Spleen (tissue), 11 donors: ENCODE measurements around the gene DOCK1. TPM values are rescaled to one million over a fixed set of nuclear protein-coding genes. Genes with fewer than 3 reads are reported as not detected.

Experiments used
- DNase-seq: peaks from one replicate; pipeline ENCODE4 v3.0.0-alpha.2; 2020
- H3K27ac ChIP-seq, 8 donors: fragments of 200-600 bp; sonication (generic) in 7 of 8; 1 replicate in 4 of 8; 2 replicates in 4 of 8; pipeline versions ENCODE4 v1.5.0 to v1.8.0; 2016 to 2021; ENCODE audit warnings: inconsistent platforms in 4 of 8, mild to moderate bottlenecking in 4 of 8, moderate library complexity in 1 of 8
- H3K27me3 ChIP-seq, 7 donors: fragments of 200-600 bp; sonication (generic) in 6 of 7; replicated peaks in 1 of 7; 1 replicate in 4 of 7; 2 replicates in 3 of 7; pipeline versions ENCODE4 v1.5.0 to v1.8.0; 2016 to 2021; ENCODE audit warnings: inconsistent platforms in 3 of 7, mild to moderate bottlenecking in 1 of 7
- H3K36me3 ChIP-seq, 6 donors: fragments of 200-600 bp; sonication (generic) in 5 of 6; 1 replicate in 4 of 6; 2 replicates in 2 of 6; pipeline versions ENCODE4 v1.5.0 to v1.8.0; 2016 to 2021; ENCODE audit warnings: inconsistent platforms in 2 of 6
- H3K4me1 ChIP-seq, 6 donors: fragments of 200-600 bp; sonication (generic) in 5 of 6; 1 replicate in 3 of 6; 2 replicates in 3 of 6; pipeline versions ENCODE4 v1.5.0 to v1.8.0; 2016 to 2021; ENCODE audit warnings: inconsistent platforms in 3 of 6
- H3K4me3 ChIP-seq, 8 donors: fragments of 200-600 bp; sonication (generic) in 7 of 8; 1 replicate in 4 of 8; 2 replicates in 4 of 8; pipeline versions ENCODE4 v1.5.0 to v1.8.0; 2016 to 2021; ENCODE audit warnings: inconsistent platforms in 4 of 8, mild to moderate bottlenecking in 4 of 8, moderate library complexity in 2 of 8
- H3K9me3 ChIP-seq, 8 donors: fragments of 200-600 bp; sonication (generic) in 7 of 8; 1 replicate in 4 of 8; 2 replicates in 4 of 8; pipeline versions ENCODE4 v1.5.0 to v1.8.0; 2016 to 2021; ENCODE audit warnings: inconsistent platforms in 4 of 8
- POLR2A ChIP-seq, 3 donors: fragments of 450-650 bp; IDR thresholded peaks; one replicate each; pipeline ENCODE4 v1.5.1; 2017; ENCODE audit warnings: antibody characterized with exemption in 3 of 3, mild to moderate bottlenecking in 1 of 3
- POLR2AphosphoS5 ChIP-seq, 3 donors: sonication (generic); formaldehyde crosslinking; IDR thresholded peaks; one replicate each; pipeline ENCODE4 v1.5.1; 2017; ENCODE audit warnings: antibody characterized with exemption in 3 of 3
- WGBS, 5 donors: extraction: QIAGEN DNeasy Blood & Tissue Kit in 3 of 5; methylation state at CpG; one replicate each; pipeline versions ENCODE4 v1.1.5 to v1.1.7; 2013 to 2018; 5-methylcytosine and 5-hydroxymethylcytosine counted together
- intact Hi-C: fragments of 100-400 bp; cut with DNase I; formaldehyde crosslinking; loops from one replicate; pipeline ENCODE4 v1.15.0; 2023; ENCODE audit warnings: low total_unique reads
- polyA plus RNA-seq, 3 donors: library from polyadenylated mRNA; stranded (reverse); fragments of 200-250 nt; gene quantifications; one replicate each; pipeline ENCODE4 v1.2.1, GENCODE V29; 2013
- total RNA-seq, 7 donors: library from RNA; depleted of rRNA in 3 of 7; stranded (reverse); fragments of >200 nt in 3 of 7; fragmentation: NEBNext Ultra II Directional in 4 of 7; extraction: Animal tissue kit (Norgen Biotek cat#: 25700) in 4 of 7; gene quantifications; one replicate each; pipeline versions ENCODE4 v1.1.0 to v1.2.1, GENCODE V29; 2016 to 2021
- TF ChIP-seq, protein P1 (sequence below), 11 experiments: fragments of 200-600 bp in 7 of 11; fragments of 450-650 bp in 4 of 11; sonication (generic) in 4 of 11; IDR thresholded peaks in 8 of 11; conservative IDR thresholded peaks in 3 of 11; 1 replicate in 7 of 11; 2 replicates in 4 of 11; pipeline versions ENCODE4 v1.4.0 to v1.8.0; 2016 to 2021; ENCODE audit warnings: antibody characterized with exemption in 11 of 11, inconsistent platforms in 4 of 11, mild to moderate bottlenecking in 1 of 11
- donor health status: healthy with polysubstance abuse.
- donor health status: DM: no; HTN: no; CAD: no; lungs with moderate emphysema.
- donor health status: DM: no; HTN: no; CAD: no.
- donor health status: Bipolar disorder and iron deficiency.
- donor health status: healthy.
- donor health status: DM: no; HTN: no; CAD: no.
- donor health status: DM: yes; HTN: yes; CAD: no.

DOCK1 gene
- total and polyA plus RNA-seq, 10 donors, result 2.2 to 40.5 (median 25.1) TPM

- DNase-seq, result no peak
- Histone ChIP-seq H3K9me3 (no peaks in the 10 kb centered on the region), H3K27ac (no peak overlapping the region), H3K36me3 (peaks cover 0 to 19% (median 0%) of the 10 kb centered on the region in 6 donors), H3K4me3 (no peak overlapping the region), H3K4me1 (peaks cover 0 to 7% (median 0%) of the 10 kb centered on the region in 6 donors), H3K27me3 (no peaks in the 10 kb centered on the region)
- TF ChIP-seq POLR2AphosphoS5 (IDR thresholded peaks at IDR 0.05), result no peak
- TF ChIP-seq, protein P1, sequence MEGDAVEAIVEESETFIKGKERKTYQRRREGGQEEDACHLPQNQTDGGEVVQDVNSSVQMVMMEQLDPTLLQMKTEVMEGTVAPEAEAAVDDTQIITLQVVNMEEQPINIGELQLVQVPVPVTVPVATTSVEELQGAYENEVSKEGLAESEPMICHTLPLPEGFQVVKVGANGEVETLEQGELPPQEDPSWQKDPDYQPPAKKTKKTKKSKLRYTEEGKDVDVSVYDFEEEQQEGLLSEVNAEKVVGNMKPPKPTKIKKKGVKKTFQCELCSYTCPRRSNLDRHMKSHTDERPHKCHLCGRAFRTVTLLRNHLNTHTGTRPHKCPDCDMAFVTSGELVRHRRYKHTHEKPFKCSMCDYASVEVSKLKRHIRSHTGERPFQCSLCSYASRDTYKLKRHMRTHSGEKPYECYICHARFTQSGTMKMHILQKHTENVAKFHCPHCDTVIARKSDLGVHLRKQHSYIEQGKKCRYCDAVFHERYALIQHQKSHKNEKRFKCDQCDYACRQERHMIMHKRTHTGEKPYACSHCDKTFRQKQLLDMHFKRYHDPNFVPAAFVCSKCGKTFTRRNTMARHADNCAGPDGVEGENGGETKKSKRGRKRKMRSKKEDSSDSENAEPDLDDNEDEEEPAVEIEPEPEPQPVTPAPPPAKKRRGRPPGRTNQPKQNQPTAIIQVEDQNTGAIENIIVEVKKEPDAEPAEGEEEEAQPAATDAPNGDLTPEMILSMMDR (IDR thresholded peaks at IDR 0.05 in 8 of 11, conservative IDR thresholded peaks at IDR 0.05 in 3 of 11), result no peak
- no peak for TF ChIP-seq POLR2A (IDR thresholded peaks at IDR 0.05)
- WGBS, 5 donors, result 93 to 97% (median 94%) methylated on average over 7 of the region's 7 CpGs
- intact Hi-C loops, result no loop called here
Measured at GRCh38 chr10:127132451-127132850, 227.2 kb downstream of the DOCK1 start.

DNA sequence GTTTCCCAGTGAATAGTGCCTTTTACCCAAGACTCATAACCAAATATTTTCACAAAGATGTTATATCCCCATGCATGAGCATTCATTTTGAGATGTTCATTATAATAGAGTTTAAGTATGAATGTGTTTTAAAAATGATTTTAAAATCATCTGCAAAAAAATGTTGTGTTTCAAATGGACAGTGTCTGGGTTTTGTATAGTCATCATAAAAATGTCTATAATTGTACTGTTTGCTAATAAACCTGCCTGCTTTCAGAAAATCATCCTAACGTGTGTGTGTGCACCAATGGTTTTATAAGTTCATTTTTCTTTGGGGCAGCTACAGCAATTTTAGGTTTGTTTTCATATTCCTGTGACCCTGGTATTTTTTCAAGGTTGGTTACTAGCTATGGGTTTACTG, 228.0 kb downstream of the DOCK1 start:
- WGBS, 5 donors, result 78 to 90% (median 82%) methylated on average over 1 of the region's 1 CpG
- no peak overlapping the region for H3K4me3 ChIP-seq
- DNase-seq, result no peak

DNA sequence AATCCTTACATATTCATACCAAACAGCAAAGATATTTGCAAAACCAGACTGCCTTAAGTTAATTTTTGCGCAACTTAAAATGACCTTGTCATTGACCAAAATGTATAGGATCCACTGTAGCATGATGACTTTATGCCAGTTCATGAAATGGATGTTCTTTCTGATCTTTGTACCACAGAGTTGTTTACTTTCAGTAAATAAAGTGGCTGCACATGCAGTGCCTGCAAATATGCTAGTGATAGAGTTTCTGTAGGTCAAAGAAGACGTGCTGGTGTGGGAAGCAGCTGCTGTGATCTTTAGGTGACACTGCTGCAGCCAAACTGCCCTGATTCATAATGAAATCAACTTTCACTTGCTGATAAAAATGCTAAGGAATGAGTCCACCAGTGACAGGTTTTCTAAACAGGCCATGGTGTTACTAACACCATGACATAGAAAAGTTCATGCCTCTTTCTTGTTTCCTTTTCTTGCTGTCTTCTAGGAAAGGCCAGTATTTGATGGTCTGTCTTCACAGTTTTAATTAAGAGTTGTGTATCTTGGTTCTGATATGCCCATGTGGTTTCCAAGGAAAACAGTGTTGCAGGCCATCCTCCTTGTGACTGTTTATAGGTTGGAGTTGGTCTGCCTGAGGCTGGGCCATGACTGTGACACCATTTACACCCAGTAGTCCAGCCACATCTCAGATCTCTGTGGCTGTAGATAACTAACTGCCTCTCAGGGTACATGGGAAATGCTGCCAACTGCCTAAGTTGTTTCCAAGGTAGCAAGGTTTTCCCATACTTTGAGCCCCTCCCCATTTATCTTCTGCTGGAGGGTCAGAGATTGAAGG, 228.7 kb downstream of the DOCK1 start:
- 82 to 91% (median 84%) methylated on average over 2 of the region's 2 CpGs for WGBS, 5 donors
- Histone ChIP-seq H3K9me3 (no peaks in the 10 kb centered on the region), H3K4me3 (no peak overlapping the region), H3K4me1 (peaks cover 0 to 7% (median 0%) of the 10 kb centered on the region in 6 donors), H3K36me3 (peaks cover 0 to 17% (median 0%) of the 10 kb centered on the region in 6 donors), H3K27me3 (no peaks in the 10 kb centered on the region), H3K27ac (no peak overlapping the region)
- intact Hi-C loops, result no loop called here
- TF ChIP-seq, protein P1 (IDR thresholded peaks at IDR 0.05 in 8 of 11, conservative IDR thresholded peaks at IDR 0.05 in 3 of 11), result no peak
- TF ChIP-seq POLR2AphosphoS5 (IDR thresholded peaks at IDR 0.05) (no peak), POLR2A (IDR thresholded peaks at IDR 0.05) (no peak)
- no peak for DNase-seq

More for the DNA sequence above, 228.0 kb downstream of the DOCK1 start:
- no peak overlapping the region for H3K27ac ChIP-seq
- no peaks in the 10 kb centered on the region for H3K27me3 ChIP-seq
- H3K9me3 ChIP-seq, result no peaks in the 10 kb centered on the region
- TF ChIP-seq, protein P1 (IDR thresholded peaks at IDR 0.05 in 8 of 11, conservative IDR thresholded peaks at IDR 0.05 in 3 of 11), result no peak
- no peak for TF ChIP-seq POLR2AphosphoS5 (IDR thresholded peaks at IDR 0.05)
- TF ChIP-seq POLR2A (IDR thresholded peaks at IDR 0.05), result no peak
- peaks cover 0 to 7% (median 0%) of the 10 kb centered on the region in 6 donors for H3K4me1 ChIP-seq
- peaks cover 0 to 19% (median 0%) of the 10 kb centered on the region in 6 donors for H3K36me3 ChIP-seq
- intact Hi-C loops, result no loop called here

- intact Hi-C loops, result no loop called here
- TF ChIP-seq POLR2AphosphoS5 (IDR thresholded peaks at IDR 0.05), result no peak
- Histone ChIP-seq H3K9me3 (no peaks in the 10 kb centered on the region), H3K36me3 (peaks cover 0 to 2% (median 0%) of the 10 kb centered on the region in 6 donors), H3K4me1 (peaks cover 0 to 7% (median 0%) of the 10 kb centered on the region in 6 donors), H3K27ac (no peak overlapping the region), H3K27me3 (no peaks in the 10 kb centered on the region), H3K4me3 (no peak overlapping the region)
- DNase-seq, result no peak
- WGBS, 5 donors, result 23 to 49% (median 38%) methylated on average over 6 of the region's 6 CpGs
Measured at GRCh38 chr10:127135844-127136577, 230.8 kb downstream of the DOCK1 start.
